NCI-H2196 treated with DMSO at 0.1 percent for 48 hours (cell line): ENCODE results near the gene RBM5.
"Not testable (repeated sequence)": the region's sequence is repeated elsewhere in the genome, so short reads cannot be mapped to it uniquely, and the experiment has no call there.

Experiments
- DNase-seq: peaks from one replicate; lab custom pipeline; 2025; ENCODE audit not compliant: unreplicated experiment; lab: John Stamatoyannopoulos, UW

RBM5 gene

DNA sequence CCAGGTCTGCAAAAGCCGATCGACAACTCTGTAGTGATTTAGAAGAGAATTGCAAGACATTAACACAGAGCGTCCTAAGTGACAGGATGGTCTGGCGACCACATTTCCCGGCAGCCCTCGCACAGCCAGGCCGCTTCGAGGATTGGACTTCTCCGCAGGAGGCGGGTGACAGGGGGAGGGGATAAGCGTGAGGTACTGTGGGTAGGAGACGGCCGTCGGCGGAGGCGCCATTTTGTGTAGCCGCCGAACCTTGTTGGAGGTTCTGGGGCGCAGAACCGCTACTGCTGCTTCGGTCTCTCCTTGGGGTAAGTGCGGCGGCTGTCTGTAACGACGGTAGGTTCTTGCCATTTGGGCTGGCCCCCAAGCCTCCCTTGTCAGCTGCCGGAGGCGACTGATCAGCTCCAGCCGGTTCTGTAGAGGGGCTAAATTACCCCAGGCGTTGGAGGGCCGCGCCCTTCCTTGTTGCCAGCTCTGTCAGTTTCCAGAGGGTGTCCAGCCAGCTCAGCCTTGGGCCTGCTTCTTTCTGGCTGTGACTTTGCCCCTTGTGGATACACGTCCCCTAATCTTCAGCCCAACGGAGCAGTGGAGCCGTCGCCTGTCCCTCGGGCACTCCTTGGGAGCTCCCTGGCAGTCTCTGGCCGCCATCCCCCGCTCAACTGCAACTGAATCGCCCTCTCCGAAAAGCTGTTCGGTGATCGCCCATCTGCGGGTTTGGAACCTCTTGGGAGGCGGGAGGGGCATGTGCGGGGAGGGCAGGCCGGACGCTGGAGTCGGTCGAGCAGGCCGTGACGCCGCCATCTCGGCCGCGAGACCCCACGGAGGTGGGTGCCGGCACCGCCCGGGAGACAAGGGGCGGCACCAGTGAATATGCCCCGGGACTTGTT, at the start of gene RBM5:
Gene RBM5, plus strand, starts transcription at position 195 of the 884 bp plus-strand sequence. CDS start 1,516 bp downstream, outside the sequence.
- DNase-seq, result peak; percentile 51

DNA sequence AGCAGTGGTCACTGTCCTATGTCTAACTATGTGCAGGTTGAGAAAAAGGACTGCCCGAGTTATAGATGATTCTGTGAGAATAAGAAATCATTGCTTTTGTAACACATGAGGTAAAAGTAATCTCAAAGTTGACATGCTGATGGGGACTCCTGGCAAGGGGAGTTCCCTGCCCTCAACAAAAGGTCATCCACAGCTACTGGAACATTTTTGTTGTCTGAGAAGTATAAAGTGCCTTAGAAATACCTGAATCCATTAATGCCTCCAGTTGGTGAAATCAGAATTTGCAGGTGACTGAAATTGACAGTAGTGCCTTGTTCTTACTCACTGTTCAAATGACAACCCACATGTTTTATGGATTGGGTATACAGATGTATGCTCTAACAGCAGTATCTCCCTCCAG, 43.7 kb upstream of the RBM5 start:
- no peak for DNase-seq

DNA sequence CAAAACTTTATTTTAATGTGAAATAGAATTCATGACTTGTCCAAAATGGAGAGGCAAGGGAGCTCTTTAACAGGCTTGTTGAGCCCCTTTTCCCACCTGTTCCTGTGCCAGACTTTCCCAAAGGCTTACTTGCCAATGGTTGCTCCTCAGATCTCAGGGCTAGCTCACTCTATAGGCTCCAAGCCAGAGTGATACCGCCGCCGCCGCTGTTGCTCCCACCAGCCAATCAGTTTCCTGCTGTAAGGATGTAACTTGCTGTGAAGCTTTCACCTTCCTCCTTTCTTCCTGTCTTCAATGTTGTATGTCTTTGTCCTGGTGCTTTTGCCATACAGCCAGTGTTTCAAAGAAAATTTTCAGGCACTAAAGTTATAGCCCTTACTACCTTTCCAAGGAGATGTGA, 41.3 kb upstream of the RBM5 start:
- no peak for DNase-seq

DNA sequence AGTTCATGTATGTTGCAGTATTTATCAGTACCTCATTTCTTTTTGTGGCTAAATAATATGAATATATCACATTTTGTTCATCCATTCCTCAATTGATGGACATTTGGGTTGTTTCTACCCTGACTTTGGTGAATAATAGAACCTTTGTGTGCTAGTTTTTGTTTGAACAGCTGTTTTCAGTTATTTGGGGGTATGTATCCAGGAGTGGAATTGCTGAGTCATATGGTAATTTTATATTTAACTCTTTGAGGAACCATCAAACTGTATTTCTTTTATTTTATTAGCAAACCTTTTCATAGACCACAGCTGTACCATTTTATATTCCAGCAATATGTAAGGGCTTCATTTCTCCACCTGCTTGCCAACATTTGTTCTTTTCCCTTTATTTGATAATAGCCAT, 38.4 kb upstream of the RBM5 start:
- no peak for DNase-seq

DNA sequence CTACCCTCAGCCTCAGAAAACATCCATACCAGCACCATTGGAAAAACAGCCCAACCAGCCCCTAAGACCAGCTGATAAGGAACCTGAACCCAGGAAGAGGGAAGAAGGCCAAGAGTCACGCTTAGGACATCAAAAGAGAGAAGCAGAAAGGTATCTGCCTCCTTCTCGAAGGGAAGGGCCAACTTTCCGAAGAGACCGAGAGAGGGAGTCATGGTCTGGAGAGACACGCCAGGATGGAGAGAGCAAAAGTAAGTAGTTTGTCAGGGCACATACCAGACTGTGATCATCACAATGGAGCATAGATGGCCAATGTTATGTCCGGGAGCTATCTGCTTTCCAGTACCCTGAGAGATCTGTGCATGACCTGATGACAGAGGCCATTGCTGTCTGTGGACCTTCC, 31.0 kb upstream of the RBM5 start:
- no peak for DNase-seq

DNA sequence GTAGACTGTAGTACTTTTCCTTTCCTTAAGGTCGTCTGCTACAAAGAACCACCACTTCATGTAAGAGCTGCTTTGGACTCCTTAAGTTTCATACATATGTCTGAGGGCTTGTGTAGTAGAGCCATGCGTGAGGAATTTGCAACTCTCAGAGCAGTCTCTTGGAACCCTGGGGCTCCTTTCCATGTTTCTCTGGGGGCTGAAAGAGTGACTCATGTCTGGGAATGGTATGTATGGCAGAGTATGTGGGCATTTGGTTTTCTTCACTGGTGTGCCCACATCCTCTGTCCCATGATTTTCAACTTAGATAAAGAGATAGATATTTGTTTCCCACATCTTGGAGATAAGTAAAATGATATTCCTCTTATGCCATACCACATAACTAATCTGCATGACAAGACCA, 20.6 kb upstream of the RBM5 start:
- no peak for DNase-seq

DNA sequence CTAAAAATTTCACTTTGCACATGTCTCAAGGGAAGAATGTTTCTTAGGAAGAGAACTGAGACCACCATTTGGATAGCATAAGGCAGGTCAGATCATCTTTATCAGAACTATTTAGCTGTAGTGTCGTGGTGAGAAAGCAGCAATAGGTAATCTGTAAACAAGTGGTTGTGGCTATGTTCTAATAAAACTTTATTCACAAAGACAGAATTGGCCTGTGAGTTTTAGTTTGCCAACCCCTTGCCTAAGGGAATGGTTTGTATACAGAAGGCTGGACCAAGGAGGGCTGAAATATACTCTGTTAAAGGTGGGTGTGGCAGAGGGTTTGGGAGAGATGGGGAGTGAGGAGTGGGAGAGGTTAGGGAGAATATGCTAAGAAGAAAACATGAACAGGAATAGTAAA, 10.6 kb upstream of the RBM5 start:
- DNase-seq, result no peak

DNA sequence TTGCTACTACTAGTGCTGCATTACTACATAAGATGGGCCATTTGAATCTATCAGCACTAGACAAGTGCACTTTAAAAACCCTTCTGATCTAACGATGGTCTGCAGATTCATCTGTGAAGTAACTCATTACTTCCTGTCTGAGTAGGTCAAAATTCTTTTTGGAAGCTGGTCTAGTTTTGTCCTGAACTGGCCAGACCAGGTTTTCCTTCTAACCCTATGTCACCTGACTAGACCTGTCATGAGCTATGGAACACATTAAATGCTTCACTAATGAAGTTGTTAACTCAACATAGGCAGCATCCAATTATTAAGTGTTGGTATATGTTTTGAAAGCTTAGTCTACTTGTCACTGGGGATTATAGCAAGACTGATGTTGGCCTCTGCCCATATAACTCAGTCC, 10.1 kb upstream of the RBM5 start:
- no peak for DNase-seq

DNA sequence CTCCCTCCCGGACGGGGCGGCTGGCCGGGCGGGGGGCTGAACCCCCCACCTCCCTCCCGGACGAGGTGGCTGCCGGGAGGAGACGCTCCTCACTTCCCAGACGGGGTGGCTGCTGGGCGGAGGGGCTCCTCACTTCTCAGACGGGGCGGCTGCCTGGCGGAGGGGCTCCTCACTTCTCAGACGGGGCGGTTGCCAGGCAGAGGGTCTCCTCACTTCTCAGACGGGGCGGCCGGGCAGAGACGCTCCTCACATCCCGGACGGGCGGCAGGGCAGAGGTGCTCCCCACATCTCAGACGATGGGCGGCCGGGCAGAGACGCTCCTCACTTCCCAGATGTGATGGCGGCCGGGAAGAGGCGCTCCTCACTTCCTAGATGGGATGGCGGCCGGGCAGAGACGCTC, 3.8 kb upstream of the RBM5 start:
- not testable (repeated sequence) for DNase-seq

DNA sequence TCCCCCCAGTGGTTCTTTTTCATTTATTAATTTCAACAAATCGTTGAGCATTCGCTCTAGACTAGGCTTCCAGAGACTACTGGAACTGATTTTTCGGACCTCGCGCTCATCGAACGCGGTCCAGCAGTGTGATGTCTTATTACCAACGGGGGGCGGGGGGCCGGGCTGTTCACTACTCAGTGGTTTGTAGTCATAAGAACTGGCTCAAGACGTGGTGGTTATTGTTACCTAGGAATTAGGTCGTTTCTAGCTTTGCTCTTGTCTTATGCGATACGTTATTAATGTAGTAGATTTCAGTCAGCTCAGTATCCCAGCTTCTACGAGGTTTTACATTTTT, 858 bp downstream of the RBM5 start:
- no peak for DNase-seq

DNA sequence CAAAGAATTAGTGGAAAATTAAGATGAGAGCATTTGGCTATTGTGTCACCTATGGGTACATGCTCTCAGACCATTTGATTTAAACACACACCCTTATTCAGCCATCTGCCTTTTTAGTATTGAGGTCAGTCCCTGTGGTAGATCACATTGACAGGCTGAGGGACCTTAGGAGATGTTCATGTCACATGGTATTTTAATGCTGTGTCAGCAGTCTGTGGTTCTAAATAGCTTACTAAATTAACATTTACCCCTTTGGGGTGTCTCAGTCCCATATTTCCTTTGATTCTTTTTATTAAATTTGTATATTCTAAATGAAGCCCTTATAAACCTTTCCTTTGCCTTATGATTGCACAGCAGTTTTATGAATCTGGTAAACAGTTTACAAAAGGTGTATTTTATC, 2.3 kb downstream of the RBM5 start:
- no peak for DNase-seq

DNA sequence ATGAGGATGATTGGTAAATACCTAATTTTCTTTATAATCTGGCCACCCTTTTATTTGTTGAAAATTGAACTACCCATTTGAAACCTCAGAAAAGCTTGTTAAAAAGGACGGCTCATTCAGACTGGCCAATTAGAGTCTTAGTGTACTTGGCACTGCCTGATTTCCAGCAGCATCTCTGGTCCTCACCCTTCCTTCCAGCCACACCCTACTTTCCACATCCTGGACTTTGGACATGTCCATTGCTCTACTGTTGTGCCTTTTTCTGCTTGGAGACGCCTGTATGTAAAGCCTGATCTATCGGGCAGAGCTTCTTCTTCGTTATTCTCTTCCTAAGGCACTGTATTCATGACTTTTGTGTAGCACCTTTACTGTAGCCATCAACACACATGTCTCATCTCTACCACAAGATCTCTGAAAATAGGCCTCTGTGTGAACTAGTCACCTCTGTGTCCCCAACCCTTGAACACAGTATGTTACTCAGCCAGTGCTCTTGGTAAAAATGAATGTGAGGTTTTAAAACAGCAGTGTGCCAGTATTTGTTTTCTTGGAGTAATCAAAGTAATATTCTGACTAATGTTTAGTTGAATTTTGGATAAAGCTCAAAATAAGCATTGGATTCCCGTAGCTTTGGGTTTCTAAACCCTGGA, 6.8 kb downstream of the RBM5 start:
- DNase-seq, result no peak

DNA sequence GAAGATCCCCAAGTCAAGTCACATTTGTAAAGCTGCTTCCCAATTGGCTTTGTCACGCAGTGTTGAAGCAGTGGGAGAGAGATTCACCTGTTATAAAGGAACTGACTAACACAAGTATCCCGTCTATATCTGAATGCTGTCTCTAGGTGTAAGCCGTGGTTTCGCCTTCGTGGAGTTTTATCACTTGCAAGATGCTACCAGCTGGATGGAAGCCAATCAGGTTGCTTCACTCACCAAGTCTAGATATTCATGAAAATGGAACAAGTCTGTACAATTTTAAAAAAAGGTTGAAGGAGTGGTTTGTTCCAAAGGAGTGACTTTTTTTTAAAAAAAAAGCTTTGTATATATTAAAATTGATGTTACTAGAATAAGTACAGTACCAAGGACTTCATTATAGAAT, 11.7 kb downstream of the RBM5 start:
- no peak for DNase-seq

DNA sequence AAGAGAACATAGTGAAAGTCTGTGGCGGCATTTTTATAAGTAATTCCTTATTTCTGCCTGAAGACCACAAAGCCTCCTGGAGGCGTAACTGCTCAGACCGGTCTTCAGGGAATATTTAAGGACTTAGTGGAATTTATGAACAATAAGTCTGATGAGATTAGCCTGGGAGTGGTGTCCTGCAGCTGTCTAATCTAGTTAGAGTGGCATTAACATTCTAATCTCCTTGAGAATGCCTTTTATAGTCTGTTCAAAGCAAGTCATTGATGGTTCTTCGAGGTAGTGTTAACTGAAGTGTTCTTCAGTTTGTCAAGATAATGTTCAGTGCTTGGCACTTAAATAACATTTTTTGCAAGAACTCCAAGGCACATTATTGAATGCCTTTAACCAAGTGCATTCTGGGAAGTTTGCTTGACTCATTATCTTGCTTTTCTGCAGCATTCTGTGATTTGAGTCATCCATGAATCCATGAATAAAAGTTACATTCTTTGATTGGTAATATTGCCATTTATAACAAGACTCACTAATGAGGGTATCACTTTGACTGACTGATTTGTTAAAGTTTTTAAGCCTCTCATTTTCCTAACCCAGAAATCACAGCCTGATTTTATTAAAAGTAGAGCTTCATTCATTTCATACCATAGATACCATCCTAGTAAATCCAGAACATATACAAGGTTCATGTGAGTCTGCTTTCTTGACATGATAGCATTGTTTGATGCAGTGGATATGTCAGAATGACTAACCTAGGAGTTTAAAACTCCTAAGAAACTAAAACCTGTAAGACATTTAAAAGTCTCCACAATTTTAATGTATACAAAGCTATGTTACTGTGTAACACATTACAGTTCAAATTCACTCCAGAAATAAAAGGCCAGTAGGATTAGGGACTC, 12.5 kb downstream of the RBM5 start:
- no peak for DNase-seq

DNA sequence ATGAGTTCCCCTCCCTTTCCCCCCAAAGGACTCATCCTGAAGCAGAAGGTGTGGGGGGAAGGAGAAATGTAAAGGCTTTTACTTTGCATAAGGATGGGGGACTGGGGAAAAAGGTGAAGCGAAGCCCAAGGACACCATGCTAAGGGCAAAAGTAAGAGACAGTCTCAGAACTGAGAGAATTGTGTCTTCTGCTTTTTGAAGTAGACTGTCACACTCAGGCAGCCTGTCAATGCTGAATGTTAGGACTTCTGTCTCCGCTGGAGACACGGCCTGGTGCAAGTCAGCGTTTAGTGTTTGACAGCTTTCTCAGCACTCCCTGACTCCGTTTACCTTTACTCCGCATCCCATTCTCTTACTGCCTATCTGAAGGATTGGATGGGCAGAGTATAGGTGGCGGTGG, 13.8 kb downstream of the RBM5 start:
- no peak for DNase-seq

DNA sequence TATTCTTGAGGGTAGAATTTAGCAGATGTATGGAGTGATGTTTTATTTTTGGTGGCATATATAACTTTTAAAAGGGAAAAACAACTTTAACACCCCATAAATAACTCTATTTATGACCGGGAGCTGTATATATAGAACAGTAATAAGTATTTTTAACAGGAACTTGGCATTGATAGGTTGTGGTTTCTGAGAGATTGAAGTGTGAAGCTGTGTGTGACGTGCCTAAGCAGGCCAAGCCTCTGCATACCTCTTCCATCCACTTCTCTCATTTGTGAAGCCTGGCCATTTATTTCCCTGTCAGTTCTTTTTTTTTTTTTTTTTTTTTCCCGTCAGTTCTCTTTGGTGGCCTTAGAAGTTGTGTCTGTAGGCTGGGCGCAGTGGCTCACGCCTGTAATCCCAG, 23.0 kb downstream of the RBM5 start:
- no peak for DNase-seq

DNA sequence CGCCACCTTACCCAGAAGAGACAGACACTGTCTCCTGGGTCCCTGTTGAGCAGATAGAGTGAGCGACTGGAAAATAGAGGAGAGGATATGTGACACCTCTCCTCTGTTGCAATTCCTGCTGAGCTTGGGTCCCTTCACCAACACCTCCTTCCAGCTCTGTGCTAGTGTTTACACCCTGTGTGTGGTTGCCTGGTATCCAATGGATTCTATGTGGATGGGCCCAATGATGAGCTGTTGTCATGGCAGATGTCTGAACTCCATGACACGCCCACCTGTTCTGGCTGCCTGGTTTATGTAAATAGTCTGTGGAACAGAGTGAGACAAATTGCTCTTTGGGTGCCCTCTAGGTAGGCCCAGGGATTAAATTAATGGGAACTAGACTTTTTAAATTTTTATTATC, 23.7 kb downstream of the RBM5 start:
- DNase-seq, result peak; percentile 18

DNA sequence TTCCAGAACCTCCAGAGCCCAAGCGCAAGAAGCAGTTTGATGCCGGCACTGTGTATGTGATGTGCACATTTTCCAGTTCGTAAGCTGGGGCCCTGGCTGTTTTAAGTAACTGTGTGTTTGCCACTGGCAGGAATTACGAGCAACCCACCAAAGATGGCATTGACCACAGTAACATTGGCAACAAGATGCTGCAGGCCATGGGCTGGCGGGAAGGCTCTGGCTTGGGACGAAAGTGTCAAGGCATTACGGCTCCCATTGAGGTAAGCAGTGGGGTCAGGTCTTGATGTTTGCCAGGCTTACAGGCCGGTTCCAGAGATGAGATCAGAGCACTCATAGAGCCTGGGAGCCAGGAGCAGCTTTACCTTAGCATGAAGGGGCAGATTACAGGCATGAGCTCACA, 28.4 kb downstream of the RBM5 start:
- no peak for DNase-seq

DNA sequence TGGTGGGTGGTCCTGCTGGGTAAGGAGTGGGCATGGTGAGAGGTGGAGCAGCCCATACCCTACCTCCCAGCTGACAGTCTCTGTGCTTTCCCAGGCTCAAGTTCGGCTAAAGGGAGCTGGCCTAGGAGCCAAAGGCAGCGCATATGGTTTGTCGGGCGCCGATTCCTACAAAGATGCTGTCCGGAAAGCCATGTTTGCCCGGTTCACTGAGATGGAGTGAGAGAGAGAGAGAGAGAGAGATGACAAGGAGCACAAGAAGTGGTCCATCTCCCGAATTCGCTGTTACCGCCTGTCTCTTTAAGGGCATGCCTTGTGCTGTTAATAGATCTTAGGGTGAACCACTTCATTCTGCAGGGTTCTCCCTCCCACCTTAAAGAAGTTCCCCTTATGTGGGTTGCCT, 29.5 kb downstream of the RBM5 start:
- no peak for DNase-seq

DNA sequence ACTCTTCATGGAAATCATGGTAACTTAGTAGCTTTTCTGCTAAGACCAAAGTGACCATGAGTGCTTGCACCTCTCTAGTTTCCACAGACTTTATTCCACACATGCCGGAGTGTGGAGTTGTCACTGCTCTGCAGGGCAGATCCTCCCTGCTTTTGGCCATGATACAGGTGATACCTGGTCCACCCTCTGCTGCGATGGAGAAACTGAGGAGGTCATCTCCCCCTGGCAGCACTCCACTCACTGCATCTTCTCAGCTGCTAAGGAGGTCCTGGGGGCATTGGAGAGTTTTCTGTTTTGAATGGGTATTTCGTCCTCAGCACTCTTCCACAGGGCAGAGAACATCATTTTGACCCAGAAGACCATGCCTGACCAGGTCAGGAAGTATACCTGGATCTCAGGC, 31.1 kb downstream of the RBM5 start:
- no peak for DNase-seq

DNA sequence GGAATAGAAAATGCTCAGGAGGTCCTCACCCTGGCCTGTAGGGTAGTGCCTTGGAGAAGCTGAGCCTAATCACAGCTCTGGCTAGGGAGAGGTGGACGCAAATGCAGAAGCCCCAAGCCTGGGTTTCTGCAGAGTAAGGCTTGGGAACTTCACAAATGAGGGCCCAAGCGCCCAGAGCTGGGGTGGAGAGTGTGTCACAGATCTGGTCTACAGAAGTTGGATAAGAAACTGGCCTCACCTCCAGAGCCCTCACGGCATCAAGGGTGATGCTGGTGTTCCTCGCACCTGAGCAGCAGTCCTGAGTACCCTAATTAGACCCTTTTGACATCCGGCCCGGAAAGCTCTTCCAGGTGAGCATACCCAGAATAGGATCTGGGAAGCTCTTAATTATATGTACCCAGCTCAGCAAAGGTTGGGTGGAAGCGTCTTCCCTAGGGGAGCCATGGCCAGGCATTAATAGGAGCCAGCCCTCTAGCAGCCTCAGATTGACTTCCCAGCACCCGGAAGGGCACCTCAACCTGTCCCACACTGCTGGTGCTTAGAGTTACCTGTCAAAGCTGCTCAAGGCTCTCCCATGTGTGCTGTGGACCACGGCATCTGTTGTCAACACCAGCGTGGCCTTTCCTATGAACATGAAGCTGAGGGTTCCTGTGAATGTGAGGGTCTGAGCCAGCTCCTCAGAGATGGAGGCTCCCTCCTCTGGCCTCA, 31.8 kb downstream of the RBM5 start:
- DNase-seq, result no peak
